Kidney (tissue), 14 donors: ENCODE data around the gene FOXA3. TPM values are rescaled to one million over a fixed set of nuclear protein-coding genes. Genes with fewer than 3 reads are reported as not detected.

ENCODE experiments used
- DNase-seq, 5 donors: peaks; one replicate each; pipeline ENCODE4 v3.0.0-alpha.2; 2013 to 2020
- FAIRE-seq: peaks from 2 replicates; lab custom pipeline; 2012; peaks lifted over from hg19 to GRCh38; lab: Jason Lieb, UNC
- H3K27ac ChIP-seq, 2 donors: one replicate each; pipeline ENCODE4 v1.7.0; 2013; ENCODE audit warnings: low read depth in 2 of 2, low read length in 2 of 2, inconsistent platforms in 1 of 2
- H3K27me3 ChIP-seq: one replicate; pipeline ENCODE4 v1.7.1; 2013; ENCODE audit warnings: low read length, inconsistent platforms; ENCODE audit not compliant: control insufficient read depth, insufficient read depth
- H3K36me3 ChIP-seq, 3 donors: one replicate each; pipeline versions ENCODE4 v1.7.0 to v1.7.1; 2013; ENCODE audit warnings: low read length in 3 of 3, control low read depth in 1 of 3, inconsistent platforms in 1 of 3; ENCODE audit not compliant: insufficient read depth in 3 of 3, control insufficient read depth in 2 of 3
- H3K4me1 ChIP-seq, 3 donors: one replicate each; pipeline versions ENCODE4 v1.7.0 to v1.7.1; 2013; ENCODE audit warnings: low read length in 3 of 3, inconsistent platforms in 1 of 3, low read depth in 1 of 3; ENCODE audit not compliant: control insufficient read depth in 2 of 3, insufficient read depth in 2 of 3
- H3K4me3 ChIP-seq, 3 donors: one replicate each; pipeline versions ENCODE4 v1.7.0 to v1.8.1; 2013; ENCODE audit warnings: low read length in 3 of 3, control low read depth in 1 of 3, inconsistent platforms in 1 of 3
- H3K9ac ChIP-seq, 3 donors: one replicate each; pipeline versions ENCODE4 v1.7.0 to v1.7.1; 2013; ENCODE audit warnings: low read length in 3 of 3, control low read depth in 1 of 3, inconsistent platforms in 1 of 3
- H3K9me3 ChIP-seq, 3 donors: one replicate each; pipeline versions ENCODE4 v1.7.0 to v1.7.1; 2013; ENCODE audit warnings: low read length in 3 of 3, control low read depth in 1 of 3, inconsistent platforms in 1 of 3; ENCODE audit not compliant: control insufficient read depth in 2 of 3, insufficient read depth in 1 of 3
- intact Hi-C: fragments of 100-400 bp; cut with DNase I; formaldehyde crosslinking; loops from one replicate; pipeline ENCODE4 v1.11.1; 2022
- polyA plus RNA-seq: library from polyadenylated mRNA; stranded (reverse); fragments of 350-450 nt; fragmentation: Illumina TruSeq; extraction: RNeasy Lipid Tissue Mini Kit (QIAGEN cat#74804); gene quantifications from one replicate; pipeline ENCODE4 v1.2.3, GENCODE V29; 2014; ENCODE audit warnings: low read depth, low replicate concordance; ENCODE audit not compliant: insufficient read depth
- total RNA-seq: library from RNA; stranded (reverse); fragmentation: NEBNext Ultra II Directional; extraction: Animal tissue kit (Norgen Biotek cat#: 25700); gene quantifications from one replicate; pipeline ENCODE4 v1.2.1, GENCODE V29; 2021
- TF ChIP-seq, protein P1 (sequence below): IDR thresholded peaks from 3 replicates; pipeline ENCODE4 v1.5.1; 2012; ENCODE audit warnings: mild to moderate bottlenecking, moderate library complexity, borderline replicate concordance; ENCODE audit not compliant: insufficient read depth; ENCODE audit errors: extremely low read depth
- donor health status: control.
- donor health status: control.
- donor health status: control.
- donor health status: control.
- donor health status: control.
- donor health status: DM: yes; HTN: yes; CAD: no.
- donor health status: Normal renal cell carcinoma (clear cell type).

Gene FOXA3
- total and polyA plus RNA-seq, 2 donors from 2014 or later = 1.8 to 3.7 TPM

DNA sequence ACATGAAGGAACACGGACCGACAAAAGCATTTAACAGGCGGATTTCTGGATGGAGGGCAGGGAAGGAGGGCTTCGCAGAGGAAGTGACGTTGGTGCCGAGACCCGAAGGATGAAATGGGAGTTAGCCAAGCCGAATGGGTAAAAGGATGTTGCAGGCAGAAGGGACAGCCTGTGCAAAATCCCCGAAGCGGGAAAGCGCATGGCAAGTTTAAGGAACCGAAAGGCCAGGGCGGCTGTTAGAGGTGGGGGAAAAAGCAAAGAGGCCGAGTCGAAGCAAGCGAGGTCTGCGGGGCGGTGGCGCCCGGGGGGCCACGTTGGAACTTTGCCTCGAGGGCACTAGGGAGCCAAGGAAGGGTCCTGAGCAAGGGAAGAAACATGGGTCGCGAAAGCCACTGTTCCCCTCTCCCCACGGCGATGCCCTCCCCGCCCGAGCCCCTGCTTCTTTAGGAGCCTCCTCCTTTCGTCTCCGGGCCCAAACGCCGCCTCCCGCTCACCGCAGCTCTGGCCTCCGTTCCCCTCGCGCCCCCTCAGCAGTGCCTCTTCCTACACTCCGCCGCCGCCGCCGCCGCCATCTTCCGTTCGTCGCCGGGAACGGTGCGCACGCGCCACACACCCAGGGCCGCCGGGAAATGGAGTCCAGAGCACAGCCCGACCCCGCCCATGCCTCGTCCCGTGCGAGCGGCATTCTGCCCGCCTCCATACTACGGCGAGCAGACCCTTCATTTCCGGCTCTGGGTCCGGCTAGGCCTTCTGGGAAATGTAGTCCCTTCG, 1.4 kb upstream of the FOXA3 start, which contains the start of gene SYMPK:
SYMPK (minus strand) TSS at position 584 of the 771 bp plus-strand sequence. CDS start 8,652 bp downstream, outside the sequence.
- Histone ChIP-seq H3K4me1 (peaks cover 0 to 10% (median 0%) of the 10 kb centered on the region in 3 donors), H3K9ac (peak within 1 kb of the TSS; percentile 65 to 99 (median 90)), H3K4me3 (peak within 1 kb of the TSS; percentile 89 to 100 (median 90)), H3K27me3 (peaks cover 16% of the 10 kb centered on the region), H3K9me3 (no peaks in the 10 kb centered on the region), H3K36me3 (no peaks in the 10 kb centered on the region), H3K27ac (peak within 1 kb of the TSS; percentile 59 to 90)
- intact Hi-C loops = no loop called here
- peak; percentile 99 to 100 (median 99) for DNase-seq
- peak; percentile 70 for FAIRE-seq
- TF ChIP-seq, protein P1, sequence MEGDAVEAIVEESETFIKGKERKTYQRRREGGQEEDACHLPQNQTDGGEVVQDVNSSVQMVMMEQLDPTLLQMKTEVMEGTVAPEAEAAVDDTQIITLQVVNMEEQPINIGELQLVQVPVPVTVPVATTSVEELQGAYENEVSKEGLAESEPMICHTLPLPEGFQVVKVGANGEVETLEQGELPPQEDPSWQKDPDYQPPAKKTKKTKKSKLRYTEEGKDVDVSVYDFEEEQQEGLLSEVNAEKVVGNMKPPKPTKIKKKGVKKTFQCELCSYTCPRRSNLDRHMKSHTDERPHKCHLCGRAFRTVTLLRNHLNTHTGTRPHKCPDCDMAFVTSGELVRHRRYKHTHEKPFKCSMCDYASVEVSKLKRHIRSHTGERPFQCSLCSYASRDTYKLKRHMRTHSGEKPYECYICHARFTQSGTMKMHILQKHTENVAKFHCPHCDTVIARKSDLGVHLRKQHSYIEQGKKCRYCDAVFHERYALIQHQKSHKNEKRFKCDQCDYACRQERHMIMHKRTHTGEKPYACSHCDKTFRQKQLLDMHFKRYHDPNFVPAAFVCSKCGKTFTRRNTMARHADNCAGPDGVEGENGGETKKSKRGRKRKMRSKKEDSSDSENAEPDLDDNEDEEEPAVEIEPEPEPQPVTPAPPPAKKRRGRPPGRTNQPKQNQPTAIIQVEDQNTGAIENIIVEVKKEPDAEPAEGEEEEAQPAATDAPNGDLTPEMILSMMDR = no peak

DNA sequence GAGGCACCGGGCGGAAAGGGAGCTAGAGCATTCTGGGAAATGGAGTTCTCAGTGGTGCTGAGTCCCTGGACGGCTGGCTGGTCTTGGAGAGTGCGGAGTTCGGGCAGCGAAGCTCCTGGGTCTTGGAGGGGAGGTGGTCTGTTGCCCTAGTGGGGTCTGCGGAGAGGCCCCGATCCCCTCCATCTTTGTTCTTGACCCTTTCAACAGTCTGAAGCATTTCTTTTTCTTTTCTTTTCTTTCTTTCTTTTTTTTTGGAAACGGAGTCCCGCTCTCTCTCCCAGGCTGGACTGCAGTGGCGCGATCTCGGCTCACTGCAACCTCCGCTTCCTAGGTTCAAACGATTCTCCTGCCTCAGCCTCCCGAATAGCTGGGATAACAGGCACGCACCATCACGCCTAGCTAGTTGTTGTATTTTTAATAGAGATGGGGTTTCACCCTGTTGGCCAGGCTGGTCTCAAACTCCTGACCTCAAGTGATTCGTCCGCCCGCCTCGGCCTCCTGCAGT, 739 bp upstream of the FOXA3 start:
- Histone ChIP-seq H3K4me1 (peaks cover 0 to 10% (median 0%) of the 10 kb centered on the region in 3 donors), H3K36me3 (no peaks in the 10 kb centered on the region), H3K27ac (no peak overlapping the region), H3K27me3 (peaks cover 16% of the 10 kb centered on the region), H3K9me3 (no peaks in the 10 kb centered on the region), H3K9ac (no peak overlapping the region), H3K4me3 (peak overlapping the region in 2 of 3 donors; percentile 66 to 78)
- DNase-seq = no peak
- intact Hi-C loops = no loop called here
- no peak for FAIRE-seq
- TF ChIP-seq, protein P1 = no peak

GRCh38 chr19:45864629-45865082, 530 bp downstream of the FOXA3 start:
- no peaks in the 10 kb centered on the region for H3K36me3 ChIP-seq
- peaks cover 0 to 10% (median 0%) of the 10 kb centered on the region in 3 donors for H3K4me1 ChIP-seq
- no peak overlapping the region for H3K27ac ChIP-seq
- peaks cover 16% of the 10 kb centered on the region for H3K27me3 ChIP-seq
- TF ChIP-seq, protein P1 = no peak
- intact Hi-C loops = no loop called here
- no peaks in the 10 kb centered on the region for H3K9me3 ChIP-seq
- no peak for FAIRE-seq
- H3K4me3 ChIP-seq = no peak overlapping the region
- H3K9ac ChIP-seq = no peak overlapping the region
- DNase-seq = no peak
